GM06990 (cell line): ENCODE results near the gene TPRKB.
"Not testable (repeated sequence)": the region's sequence is repeated elsewhere in the genome, so short reads cannot be mapped to it uniquely, and the experiment has no call there.

ENCODE experiments used
- DNase-seq: peaks from one replicate; pipeline ENCODE4 v3.0.0-alpha.2; 2011; ENCODE audit not compliant: insufficient read length; ENCODE audit errors: extremely low read depth
- H3K27me3 ChIP-seq: replicated peaks from 2 replicates; pipeline ENCODE4 v1.6.0; 2011; ENCODE audit warnings: low read length; ENCODE audit not compliant: control insufficient read depth, insufficient read depth
- H3K36me3 ChIP-seq: 2 replicates; pipeline ENCODE4 v1.5.1; 2011; ENCODE audit warnings: low read length; ENCODE audit not compliant: control insufficient read depth, insufficient read depth
- H3K4me3 ChIP-seq: replicated peaks from 2 replicates; pipeline ENCODE4 v1.5.1; 2011; ENCODE audit warnings: low read depth, mild to moderate bottlenecking, control low read depth, low read length
- TF ChIP-seq, protein P1 (sequence below): IDR thresholded peaks from 2 replicates; pipeline ENCODE4 v1.5.1; 2011; ENCODE audit warnings: low read length, control low read depth, mild to moderate bottlenecking, inconsistent platforms; ENCODE audit not compliant: insufficient read depth, poor library complexity, severe bottlenecking

Gene TPRKB

DNA sequence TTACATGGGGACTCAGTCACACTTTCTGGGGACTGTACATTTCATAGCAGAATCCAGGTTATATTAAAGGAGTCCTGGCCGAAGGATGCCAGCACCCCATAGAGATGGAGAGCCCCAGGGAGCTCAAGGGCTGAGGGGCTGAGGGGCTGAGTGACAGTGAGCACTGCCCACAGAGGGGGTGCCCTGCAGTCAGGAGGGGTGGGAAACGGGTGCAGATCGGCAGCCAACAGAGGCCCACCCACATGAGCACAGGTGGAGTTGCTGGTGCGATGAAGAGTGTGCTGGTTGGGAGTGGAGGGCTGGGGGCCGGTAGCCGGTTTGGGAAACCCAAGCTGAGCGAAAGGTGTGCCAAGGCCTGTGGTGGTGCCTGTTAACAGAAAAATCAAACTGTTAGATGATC, 32.1 kb downstream of the TPRKB start:
- H3K36me3 ChIP-seq = no peaks in the 10 kb centered on the region
- no peak for DNase-seq
- TF ChIP-seq, protein P1, sequence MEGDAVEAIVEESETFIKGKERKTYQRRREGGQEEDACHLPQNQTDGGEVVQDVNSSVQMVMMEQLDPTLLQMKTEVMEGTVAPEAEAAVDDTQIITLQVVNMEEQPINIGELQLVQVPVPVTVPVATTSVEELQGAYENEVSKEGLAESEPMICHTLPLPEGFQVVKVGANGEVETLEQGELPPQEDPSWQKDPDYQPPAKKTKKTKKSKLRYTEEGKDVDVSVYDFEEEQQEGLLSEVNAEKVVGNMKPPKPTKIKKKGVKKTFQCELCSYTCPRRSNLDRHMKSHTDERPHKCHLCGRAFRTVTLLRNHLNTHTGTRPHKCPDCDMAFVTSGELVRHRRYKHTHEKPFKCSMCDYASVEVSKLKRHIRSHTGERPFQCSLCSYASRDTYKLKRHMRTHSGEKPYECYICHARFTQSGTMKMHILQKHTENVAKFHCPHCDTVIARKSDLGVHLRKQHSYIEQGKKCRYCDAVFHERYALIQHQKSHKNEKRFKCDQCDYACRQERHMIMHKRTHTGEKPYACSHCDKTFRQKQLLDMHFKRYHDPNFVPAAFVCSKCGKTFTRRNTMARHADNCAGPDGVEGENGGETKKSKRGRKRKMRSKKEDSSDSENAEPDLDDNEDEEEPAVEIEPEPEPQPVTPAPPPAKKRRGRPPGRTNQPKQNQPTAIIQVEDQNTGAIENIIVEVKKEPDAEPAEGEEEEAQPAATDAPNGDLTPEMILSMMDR = no peak
- no peaks in the 10 kb centered on the region for H3K27me3 ChIP-seq
- H3K4me3 ChIP-seq = no peak overlapping the region

DNA sequence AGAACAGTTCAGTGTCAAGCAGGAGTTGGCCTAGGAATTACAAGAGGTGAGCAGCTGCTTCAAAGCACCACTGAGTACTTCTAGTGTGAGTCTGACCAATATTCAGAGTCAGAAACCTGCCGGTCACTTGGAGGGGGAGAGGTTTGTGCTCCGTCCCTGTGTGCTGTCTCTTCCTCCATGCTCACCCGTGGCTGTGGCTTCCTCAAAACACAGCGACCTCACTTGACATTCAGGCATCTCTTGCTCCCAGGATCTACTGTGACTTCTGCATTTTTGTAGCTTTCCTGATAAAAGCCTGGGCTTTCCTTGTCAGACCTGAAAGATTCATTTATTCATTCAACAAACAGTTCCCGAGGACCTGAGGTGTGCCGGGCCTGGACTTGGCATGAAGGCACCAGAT, 32.9 kb downstream of the TPRKB start:
- no peaks in the 10 kb centered on the region for H3K36me3 ChIP-seq
- TF ChIP-seq, protein P1 = no peak
- no peaks in the 10 kb centered on the region for H3K27me3 ChIP-seq
- H3K4me3 ChIP-seq = no peak overlapping the region
- DNase-seq = no peak

DNA sequence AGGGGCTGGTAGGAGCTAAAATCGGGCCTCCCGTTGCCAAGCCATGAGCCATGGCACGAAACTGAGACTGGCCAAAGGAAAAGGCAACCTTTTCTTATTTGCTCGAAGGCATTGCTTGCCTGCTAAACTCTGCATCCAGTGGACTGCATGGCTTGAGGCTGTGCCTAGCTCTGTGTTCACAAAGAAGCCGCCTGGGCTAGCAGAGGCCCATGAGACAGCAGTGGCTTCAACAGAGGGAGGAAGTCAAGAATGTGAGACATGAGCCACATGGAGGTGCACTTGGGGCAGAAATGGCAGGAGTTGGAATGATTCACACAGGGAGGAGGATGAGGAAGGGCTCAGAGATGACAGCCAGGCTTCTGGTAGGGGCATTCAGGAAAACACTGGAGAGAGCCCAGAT, 33.5 kb downstream of the TPRKB start:
- no peak for DNase-seq
- H3K27me3 ChIP-seq = no peaks in the 10 kb centered on the region
- H3K4me3 ChIP-seq = no peak overlapping the region
- TF ChIP-seq, protein P1 = no peak
- H3K36me3 ChIP-seq = no peaks in the 10 kb centered on the region

DNA sequence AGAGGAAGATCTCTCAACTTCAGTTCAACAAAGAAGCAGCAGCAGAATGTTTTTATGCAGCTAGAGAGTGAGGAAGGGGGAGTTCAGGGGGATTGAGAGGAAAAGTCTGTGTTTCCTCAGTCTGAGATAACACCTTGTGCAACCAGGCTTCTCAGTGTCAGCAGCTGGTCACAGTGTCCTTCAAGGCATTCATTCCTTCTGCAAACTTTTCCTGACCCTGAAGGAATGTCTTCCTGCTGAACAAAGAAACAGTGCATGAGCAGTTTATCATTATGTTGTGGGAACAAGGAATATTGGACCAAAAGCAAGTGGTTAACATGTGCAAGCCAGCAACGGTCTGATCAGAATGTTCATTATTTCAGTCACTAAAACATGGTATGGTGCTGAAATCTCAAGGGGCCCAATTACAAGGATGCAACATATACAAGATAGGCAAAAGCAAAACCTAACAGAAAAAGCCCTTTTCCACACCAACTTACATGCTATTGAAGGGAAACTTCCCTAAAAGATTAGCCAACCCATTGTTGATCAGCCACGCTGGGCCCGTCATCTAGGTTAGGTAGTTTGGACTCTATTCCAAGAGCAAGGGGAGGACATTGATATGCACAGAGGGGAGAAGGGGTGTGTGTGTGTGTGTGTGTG, 34.2 kb downstream of the TPRKB start:
- H3K36me3 ChIP-seq, H3K4me3 ChIP-seq, DNase-seq, H3K27me3 ChIP-seq: not testable (repeated sequence)

DNA sequence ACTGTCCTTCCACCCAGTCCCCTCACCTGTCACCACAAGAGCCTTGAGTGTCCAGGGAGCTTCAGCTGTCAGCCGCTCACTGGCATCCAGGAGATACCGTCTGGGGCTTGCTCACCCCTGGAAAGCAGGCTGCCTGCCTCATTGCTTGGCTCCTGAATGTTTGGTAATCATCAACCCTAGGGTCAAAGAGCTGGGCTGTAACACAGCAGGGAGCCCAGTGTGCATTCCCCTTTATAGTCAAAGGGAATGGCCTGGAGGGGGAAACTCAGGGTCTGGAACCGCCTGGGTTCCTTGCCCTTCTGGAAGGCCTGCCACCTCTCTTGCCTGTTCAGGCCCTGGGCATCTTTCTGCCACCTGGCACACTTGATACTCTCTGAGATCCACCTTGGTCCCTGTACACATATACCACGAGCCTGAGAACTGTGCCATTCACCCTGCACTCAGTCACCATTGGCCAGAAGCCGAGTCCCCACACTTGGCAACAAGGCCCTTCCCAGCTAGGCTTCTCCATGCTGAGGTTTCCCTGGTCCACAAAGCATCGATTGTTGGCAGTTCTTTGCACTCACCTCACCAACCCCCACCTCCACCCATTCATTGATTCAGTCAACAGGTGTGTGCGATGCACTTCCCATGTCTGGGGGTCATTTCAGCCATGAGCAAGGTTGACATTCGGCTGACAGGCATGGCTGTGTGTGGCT, 35.0 kb downstream of the TPRKB start:
- DNase-seq = no peak
- Histone ChIP-seq H3K36me3 (no peaks in the 10 kb centered on the region), H3K27me3 (no peaks in the 10 kb centered on the region), H3K4me3 (no peak overlapping the region)
- TF ChIP-seq, protein P1 = no peak

DNA sequence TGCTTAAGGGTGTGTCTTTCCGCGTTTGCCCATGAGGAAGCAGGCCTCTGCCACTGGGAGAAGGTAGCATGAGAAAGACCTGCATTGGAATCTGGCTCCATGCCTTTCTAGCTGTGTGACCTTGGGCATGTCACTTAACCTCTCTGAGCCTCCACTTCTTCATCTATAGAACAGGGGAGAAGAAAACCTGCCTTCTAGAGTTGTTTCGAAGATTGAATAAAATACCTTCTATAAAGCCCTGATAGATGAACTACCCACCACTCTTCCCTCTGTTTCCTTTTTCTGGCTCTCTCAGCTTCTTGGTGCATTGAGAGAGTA, 35.7 kb downstream of the TPRKB start:
- DNase-seq, H3K27me3 ChIP-seq, H3K4me3 ChIP-seq, H3K36me3 ChIP-seq: not testable (repeated sequence)
